Sigmoid colon (tissue), 7 donors: ENCODE data around the gene SLC37A3. TPM values are rescaled to one million over a fixed set of nuclear protein-coding genes. Genes with fewer than 3 reads are reported as not detected.

Experiments used
- DNase-seq: peaks from one replicate; pipeline ENCODE4 v3.0.0-alpha.2; 2019
- H3K27ac ChIP-seq, 4 donors: fragments of 200-600 bp; sonication (generic); one replicate each; pipeline ENCODE4 v1.5.1; 2016 to 2019; ENCODE audit warnings: mild to moderate bottlenecking in 1 of 4
- H3K27me3 ChIP-seq, 3 donors: fragments of 200-600 bp; sonication (generic); one replicate each; pipeline ENCODE4 v1.5.1; 2019; ENCODE audit warnings: mild to moderate bottlenecking in 1 of 3
- H3K36me3 ChIP-seq, 4 donors: fragments of 200-600 bp; sonication (generic); one replicate each; pipeline ENCODE4 v1.5.1; 2016 to 2019
- H3K4me1 ChIP-seq, 4 donors: fragments of 200-600 bp; sonication (generic); one replicate each; pipeline ENCODE4 v1.5.1; 2017 to 2019
- H3K4me3 ChIP-seq, 4 donors: fragments of 200-600 bp; sonication (generic); one replicate each; pipeline ENCODE4 v1.5.1; 2017 to 2019; ENCODE audit warnings: mild to moderate bottlenecking in 2 of 4, moderate library complexity in 1 of 4
- H3K9me3 ChIP-seq, 4 donors: fragments of 200-600 bp in 3 of 4; sonication (generic) in 3 of 4; one replicate each; pipeline versions ENCODE4 v1.5.1 to v1.6.1; 2013 to 2019
- CTCF ChIP-seq, 4 experiments: fragments of 450-650 bp in 3 of 4; fragments of 200-600 bp in 1 of 4; IDR thresholded peaks; one replicate each; pipeline ENCODE4 v1.5.1; 2016 to 2019; ENCODE audit warnings: antibody characterized with exemption in 4 of 4, mild to moderate bottlenecking in 3 of 4, moderate library complexity in 2 of 4
- EP300 ChIP-seq, 4 donors: sonication (generic); formaldehyde crosslinking; IDR thresholded peaks; one replicate each; pipeline ENCODE4 v1.6.1; 2017; ENCODE audit warnings: antibody characterized with exemption in 4 of 4
- POLR2A ChIP-seq, 2 donors: fragments of 450-650 bp; IDR thresholded peaks; one replicate each; pipeline ENCODE4 v1.6.1; 2016; ENCODE audit warnings: antibody characterized with exemption in 2 of 2, mild to moderate bottlenecking in 2 of 2, moderate library complexity in 2 of 2
- POLR2AphosphoS5 ChIP-seq, 4 donors: sonication (generic); formaldehyde crosslinking; IDR thresholded peaks; one replicate each; pipeline ENCODE4 v1.6.1; 2017; ENCODE audit warnings: antibody characterized with exemption in 4 of 4
- WGBS, 2 donors: extraction: QIAGEN DNeasy Blood & Tissue Kit; methylation state at CpG; one replicate each; pipeline ENCODE4 v1.1.7; 2013; 5-methylcytosine and 5-hydroxymethylcytosine counted together
- intact Hi-C: fragments of 100-400 bp; cut with DNase I; formaldehyde crosslinking; loops from one replicate; pipeline ENCODE4 v1.15.1; 2023
- polyA plus RNA-seq, 3 donors: library from polyadenylated mRNA; stranded (reverse); fragments of 200-250 nt; gene quantifications; one replicate each; pipeline ENCODE4 v1.2.3, GENCODE V29; 2013
- total RNA-seq, 4 donors: library from RNA; depleted of rRNA; stranded (reverse); fragments of >200 nt; gene quantifications; one replicate each; pipeline ENCODE4 v1.1.0, GENCODE V29; 2016
- donor health status: healthy with polysubstance abuse.
- donor health status: Bipolar disorder and iron deficiency.
- donor health status: healthy.

SLC37A3 gene
- total and polyA plus RNA-seq, 7 donors, result 12.3 to 109 (median 54.6) TPM

GRCh38 chr7:140402178-140402835, 4.0 kb upstream of the SLC37A3 start:
- Histone ChIP-seq H3K27me3 (peaks cover 0 to 31% (median 5%) of the 10 kb centered on the region in 3 donors), H3K4me1 (peaks cover 0 to 8% (median under 1%) of the 10 kb centered on the region in 4 donors), H3K36me3 (no peaks in the 10 kb centered on the region), H3K27ac (no peak overlapping the region), H3K4me3 (no peak overlapping the region), H3K9me3 (no peaks in the 10 kb centered on the region)
- intact Hi-C loops, result no loop called here
- no peak for DNase-seq
- WGBS, 2 donors, result 65 to 74% methylated on average over 2 of the region's 2 CpGs
- TF ChIP-seq POLR2AphosphoS5 (IDR thresholded peaks at IDR 0.05) (no peak), POLR2A (IDR thresholded peaks at IDR 0.05) (no peak), EP300 (IDR thresholded peaks at IDR 0.05) (no peak), CTCF (IDR thresholded peaks at IDR 0.05) (no peak)

- intact Hi-C loops, result no loop called here
These were observed 2.1 kb upstream of the SLC37A3 start for GRCh38 chr7:140400381-140400780.

GRCh38 chr7:140398821-140399220, 491 bp upstream of the SLC37A3 start:
- Histone ChIP-seq H3K27ac (no peak overlapping the region), H3K9me3 (no peaks in the 10 kb centered on the region), H3K4me3 (peak overlapping the region in 3 of 4 donors; percentile 85 to 100 (median 99)), H3K4me1 (peaks cover 0 to 19% (median 11%) of the 10 kb centered on the region in 4 donors), H3K36me3 (no peaks in the 10 kb centered on the region), H3K27me3 (peaks cover 0 to 24% (median 2%) of the 10 kb centered on the region in 3 donors)
- intact Hi-C loops, result loop anchor here (2.0 kb wide), 1 partner anchor 222 kb away; the partner anchor contains the start of gene KDM7A
- 73 to 85% methylated on average over 10 of the region's 10 CpGs for WGBS, 2 donors
- DNase-seq, result no peak
- TF ChIP-seq CTCF (IDR thresholded peaks at IDR 0.05), result no peak
- no peak for TF ChIP-seq POLR2AphosphoS5 (IDR thresholded peaks at IDR 0.05)
- no peak for TF ChIP-seq EP300 (IDR thresholded peaks at IDR 0.05)
- TF ChIP-seq POLR2A (IDR thresholded peaks at IDR 0.05), result no peak

More at GRCh38 chr7:140400381-140400780, 2.1 kb upstream of the SLC37A3 start:
- H3K4me3 ChIP-seq, result no peak overlapping the region
- no peak for DNase-seq
- WGBS, 2 donors, result 84 to 86% methylated on average over 3 of the region's 3 CpGs
- H3K9me3 ChIP-seq, result no peaks in the 10 kb centered on the region
- H3K27ac ChIP-seq, result no peak overlapping the region
- H3K27me3 ChIP-seq, result peaks cover 0 to 31% (median 5%) of the 10 kb centered on the region in 3 donors
- peaks cover 0 to 22% (median 11%) of the 10 kb centered on the region in 4 donors for H3K4me1 ChIP-seq
- TF ChIP-seq POLR2A (IDR thresholded peaks at IDR 0.05), result no peak
- TF ChIP-seq EP300 (IDR thresholded peaks at IDR 0.05), result no peak
- no peak for TF ChIP-seq POLR2AphosphoS5 (IDR thresholded peaks at IDR 0.05)
- no peak for TF ChIP-seq CTCF (IDR thresholded peaks at IDR 0.05)
- H3K36me3 ChIP-seq, result no peaks in the 10 kb centered on the region

GRCh38 chr7:140393756-140394306, 4.5 kb downstream of the SLC37A3 start:
- DNase-seq, result peak; percentile 26
- intact Hi-C loops, result no loop called here

More at GRCh38 chr7:140393756-140394306, 4.5 kb downstream of the SLC37A3 start:
- H3K4me1 ChIP-seq, result peaks cover 0 to 35% (median 11%) of the 10 kb centered on the region in 4 donors
- TF ChIP-seq POLR2A (IDR thresholded peaks at IDR 0.05) (no peak), CTCF (IDR thresholded peaks at IDR 0.05) (no peak), POLR2AphosphoS5 (IDR thresholded peaks at IDR 0.05) (no peak), EP300 (IDR thresholded peaks at IDR 0.05) (no peak)
- no peak overlapping the region for H3K4me3 ChIP-seq
- H3K27ac ChIP-seq, result no peak overlapping the region
- H3K36me3 ChIP-seq, result no peaks in the 10 kb centered on the region
- 97% methylated on average over 12 of the region's 12 CpGs for WGBS, 2 donors
- no peaks in the 10 kb centered on the region for H3K27me3 ChIP-seq
- H3K9me3 ChIP-seq, result no peaks in the 10 kb centered on the region
